ENCODE data around the gene DRGX. TPM values are rescaled to one million over a fixed set of nuclear protein-coding genes. Genes with fewer than 3 reads are reported as not detected.

The DRGX gene
- total and polyA plus RNA-seq, 2 of the 4 experiments (the other 2 are of a cell fraction), result not detected

DNA sequence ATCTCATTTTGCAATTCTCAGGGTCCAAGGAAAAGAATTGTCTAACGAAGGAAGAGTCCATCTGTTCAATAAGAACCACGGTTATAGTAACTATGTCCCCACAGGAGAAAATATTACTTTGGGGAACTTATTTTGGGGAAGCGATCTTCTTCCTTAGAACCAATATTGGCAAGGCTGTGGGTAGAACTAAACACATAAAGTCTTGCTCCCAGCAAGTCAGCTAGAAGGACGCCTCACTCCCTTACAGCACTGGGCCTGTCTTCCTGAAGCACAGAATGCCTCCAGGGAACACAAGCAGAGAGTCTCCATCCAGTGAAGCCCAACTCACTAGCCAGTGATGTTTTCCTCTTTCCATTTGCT, 66.8 kb downstream of the DRGX start:
- no peak overlapping the region for H2AFZ ChIP-seq (replicated peaks; ENCODE audit: low read length, poor library complexity)
- H3K27me3 ChIP-seq (ENCODE audit: control insufficient read depth, insufficient read depth, low read length), result peaks cover 14% of the 10 kb centered on the region
- H2BK15ac ChIP-seq (ENCODE audit: low read depth, low read length), result no peak overlapping the region
- H3K18ac ChIP-seq (ENCODE audit: low read depth, low read length), result no peak overlapping the region
- POLR2A ChIA-PET (ENCODE audit: unreplicated experiment), result no interaction called here
- BruUV-seq (replicated peaks), result no TSS peak
- H4K20me1 ChIP-seq (ENCODE audit: insufficient read depth, low read length), result no peaks in the 10 kb centered on the region
- TF ChIP-seq RCOR1 (IDR thresholded peaks at IDR 0.05; ENCODE audit: insufficient replicate concordance, low read length), result no peak
- no peak for TF ChIP-seq NFE2L2 (IDR thresholded peaks at IDR 0.05; ENCODE audit: low read depth, low read length)
- TF ChIP-seq CEBPB (IDR thresholded peaks at IDR 0.05; ENCODE audit: low read depth, low read length), result no peak
- no peak for TF ChIP-seq FOS (IDR thresholded peaks at IDR 0.05; ENCODE audit: low read depth, low read length)
- no peak for TF ChIP-seq CHD1 (IDR thresholded peaks at IDR 0.05; ENCODE audit: low read depth, low read length)
- TF ChIP-seq SMC3 (IDR thresholded peaks at IDR 0.05; ENCODE audit: low read depth, low read length), result no peak
- TF ChIP-seq, protein P1, sequence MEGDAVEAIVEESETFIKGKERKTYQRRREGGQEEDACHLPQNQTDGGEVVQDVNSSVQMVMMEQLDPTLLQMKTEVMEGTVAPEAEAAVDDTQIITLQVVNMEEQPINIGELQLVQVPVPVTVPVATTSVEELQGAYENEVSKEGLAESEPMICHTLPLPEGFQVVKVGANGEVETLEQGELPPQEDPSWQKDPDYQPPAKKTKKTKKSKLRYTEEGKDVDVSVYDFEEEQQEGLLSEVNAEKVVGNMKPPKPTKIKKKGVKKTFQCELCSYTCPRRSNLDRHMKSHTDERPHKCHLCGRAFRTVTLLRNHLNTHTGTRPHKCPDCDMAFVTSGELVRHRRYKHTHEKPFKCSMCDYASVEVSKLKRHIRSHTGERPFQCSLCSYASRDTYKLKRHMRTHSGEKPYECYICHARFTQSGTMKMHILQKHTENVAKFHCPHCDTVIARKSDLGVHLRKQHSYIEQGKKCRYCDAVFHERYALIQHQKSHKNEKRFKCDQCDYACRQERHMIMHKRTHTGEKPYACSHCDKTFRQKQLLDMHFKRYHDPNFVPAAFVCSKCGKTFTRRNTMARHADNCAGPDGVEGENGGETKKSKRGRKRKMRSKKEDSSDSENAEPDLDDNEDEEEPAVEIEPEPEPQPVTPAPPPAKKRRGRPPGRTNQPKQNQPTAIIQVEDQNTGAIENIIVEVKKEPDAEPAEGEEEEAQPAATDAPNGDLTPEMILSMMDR (conservative IDR thresholded peaks at IDR 0.05; ENCODE audit: low read depth, low read length), result no peak
- no peak for TF ChIP-seq MXI1 (IDR thresholded peaks at IDR 0.05; ENCODE audit: borderline replicate concordance, low read depth, low read length)
- TF ChIP-seq, protein P2, sequence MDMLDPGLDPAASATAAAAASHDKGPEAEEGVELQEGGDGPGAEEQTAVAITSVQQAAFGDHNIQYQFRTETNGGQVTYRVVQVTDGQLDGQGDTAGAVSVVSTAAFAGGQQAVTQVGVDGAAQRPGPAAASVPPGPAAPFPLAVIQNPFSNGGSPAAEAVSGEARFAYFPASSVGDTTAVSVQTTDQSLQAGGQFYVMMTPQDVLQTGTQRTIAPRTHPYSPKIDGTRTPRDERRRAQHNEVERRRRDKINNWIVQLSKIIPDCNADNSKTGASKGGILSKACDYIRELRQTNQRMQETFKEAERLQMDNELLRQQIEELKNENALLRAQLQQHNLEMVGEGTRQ (IDR thresholded peaks at IDR 0.05; ENCODE audit: low read depth, low read length), result no peak
- TF ChIP-seq RFX5 (IDR thresholded peaks at IDR 0.05; ENCODE audit: low read depth, low read length), result no peak
- no peak for TF ChIP-seq MAFK (IDR thresholded peaks at IDR 0.05; ENCODE audit: low read depth, low read length)
- TF ChIP-seq BHLHE40 (IDR thresholded peaks at IDR 0.05; ENCODE audit: low read depth, low read length), result no peak
- no peak for TF ChIP-seq POLR2A (IDR thresholded peaks at IDR 0.05; ENCODE audit: low read depth, low read length)
- no peak overlapping the region for H4K91ac ChIP-seq (ENCODE audit: insufficient read depth, low read depth, low read length)
- H3K4me1 ChIP-seq (ENCODE audit: control insufficient read depth, insufficient read depth, low read length), result no peaks in the 10 kb centered on the region
- CTCF ChIA-PET, result no interaction called here
- no peak overlapping the region for H2BK20ac ChIP-seq (ENCODE audit: low read depth, low read length)
- dilution Hi-C loops (cut with HindIII; ENCODE audit: low sequenced_read_pairs, unreplicated experiment), result no loop called here
- no peak overlapping the region for H3K9ac ChIP-seq (ENCODE audit: low read depth, low read length)
- ATAC-seq (ENCODE audit: low read depth) (no peak), DNase-seq (no peak)
- WGBS, 2 experiments (ENCODE audit: extremely low coverage in 2 of 2, insufficient read length in 1 of 2), result no CpG with 5 or more reads among the region's 4 CpGs
- no peak overlapping the region for H2BK120ac ChIP-seq (ENCODE audit: low read depth, low read length)
- H3K9me1 ChIP-seq (ENCODE audit: insufficient read depth, low read length), result no peaks in the 10 kb centered on the region
- H3K23ac ChIP-seq (ENCODE audit: low read depth, low read length), result no peak overlapping the region
- in situ Hi-C loops (cut with MboI; ENCODE audit: low sequenced_read_pairs), result no loop called here
- no peak overlapping the region for H2AK5ac ChIP-seq (ENCODE audit: low read depth, low read length)
- H3K79me1 ChIP-seq (ENCODE audit: low read depth in 1 of 2, low read length in 2 of 2), result no peaks in the 10 kb centered on the region
- H4K8ac ChIP-seq (ENCODE audit: low read depth in 2 of 2, low read length in 2 of 2), result no peak overlapping the region
- no peak overlapping the region for H3K14ac ChIP-seq (replicated peaks; ENCODE audit: low read depth, low read length)
- no peaks in the 10 kb centered on the region for H3K9me3 ChIP-seq (ENCODE audit: control insufficient read depth, insufficient read depth, low read length)
- H4K5ac ChIP-seq (ENCODE audit: low read depth, low read length), result no peak overlapping the region
- H2BK5ac ChIP-seq (ENCODE audit: low read depth, low read length, poor library complexity, severe bottlenecking), result no peak overlapping the region
- no peak overlapping the region for H3K4me3 ChIP-seq (ENCODE audit: insufficient read depth, low read depth, low read length)
- H3K27ac ChIP-seq (ENCODE audit: insufficient read depth, low read length), result no peak overlapping the region
- intact Hi-C loops (cut with micrococcal nuclease), result no loop called here
- H3K4ac ChIP-seq (ENCODE audit: low read depth, low read length), result no peak overlapping the region
- no peaks in the 10 kb centered on the region for H3K36me3 ChIP-seq (ENCODE audit: control insufficient read depth, insufficient read depth, low read length)
- H3K56ac ChIP-seq (ENCODE audit: extremely low read depth, insufficient read depth, low read length), result no peak overlapping the region
- no peak overlapping the region for H2AK9ac ChIP-seq (replicated peaks; ENCODE audit: low read depth, low read length, poor library complexity)
- no peak overlapping the region for H3K4me2 ChIP-seq (ENCODE audit: low read depth, low read length)

Data from IMR-90 (cell line).